ENCODE results near the gene DDAH2. TPM values are rescaled to one million over a fixed set of nuclear protein-coding genes. Genes with fewer than 3 reads are reported as not detected.

Gene DDAH2
- total and polyA plus RNA-seq, 2 experiments from 2014 or later = 138 to 170 TPM

- TF ChIP-seq CTCF (IDR thresholded peaks at IDR 0.05; ENCODE audit: low read depth, low read length) = no peak
- Histone ChIP-seq H3K27me3 (peaks cover 10% of the 10 kb centered on the region), H3K27ac (no peak overlapping the region), H3K9me3 (ENCODE audit: low read depth) (no peaks in the 10 kb centered on the region), H3K4me3 (no peak overlapping the region), H3K36me3 (no peaks in the 10 kb centered on the region), H3K4me1 (ENCODE audit: low read depth) (peaks cover 2% of the 10 kb centered on the region)
- DNase-seq (ENCODE audit: low read depth in 1 of 2, low spot score in 1 of 2) = no peak
Observed at GRCh38 chr6:31677955-31678354, 51.1 kb downstream of the DDAH2 start.

Other genes starting within 250 kb of the DDAH2 start
Only the 30 nearest of the 42 such genes appear.
- gene LTA, start 157.0 kb downstream of the DDAH2 start, total RNA-seq = not detected in 2 replicates
- gene LTA, start 157.0 kb downstream of the DDAH2 start, polyA plus RNA-seq = not detected in 2 replicates
- gene TNF, start 153.7 kb downstream of the DDAH2 start, total RNA-seq = not detected in 2 replicates
- 0.14 TPM in 1 of 2 replicates, not detected in the other for gene TNF, start 153.7 kb downstream of the DDAH2 start, polyA plus RNA-seq
- 0.70 TPM in 1 of 2 replicates, not detected in the other for gene LTB, start 146.9 kb downstream of the DDAH2 start, total RNA-seq
- gene LTB, start 146.9 kb downstream of the DDAH2 start, polyA plus RNA-seq = 0.61 and 1.5 TPM in 2 replicates
- 1.7 TPM in 1 of 2 replicates, not detected in the other for gene LST1, start 143.0 kb downstream of the DDAH2 start, total RNA-seq
- 1.6 TPM in 1 of 2 replicates, not detected in the other for gene LST1, start 143.0 kb downstream of the DDAH2 start, polyA plus RNA-seq
- not detected in 2 replicates for gene NCR3, start 136.3 kb downstream of the DDAH2 start, total RNA-seq
- gene NCR3, start 136.3 kb downstream of the DDAH2 start, polyA plus RNA-seq = not detected in 2 replicates
- gene AIF1, start 114.1 kb downstream of the DDAH2 start, total RNA-seq = 1.2 TPM in 1 of 2 replicates, not detected in the other
- gene AIF1, start 114.1 kb downstream of the DDAH2 start, polyA plus RNA-seq = 1.4 and 1.6 TPM in 2 replicates
- gene PRRC2A, start 108.6 kb downstream of the DDAH2 start, total RNA-seq = 144 and 208 TPM in 2 replicates
- gene PRRC2A, start 108.6 kb downstream of the DDAH2 start, polyA plus RNA-seq = 70.2 and 103 TPM in 2 replicates
- gene BAG6, start 76.6 kb downstream of the DDAH2 start, total RNA-seq = 494 and 510 TPM in 2 replicates
- gene BAG6, start 76.6 kb downstream of the DDAH2 start, polyA plus RNA-seq = 115 TPM in 2 replicates
- 2.3 and 2.5 TPM in 2 replicates for gene APOM, start 73.4 kb downstream of the DDAH2 start, total RNA-seq
- gene APOM, start 73.4 kb downstream of the DDAH2 start, polyA plus RNA-seq = 2.5 and 3.5 TPM in 2 replicates
- 24.5 and 27.4 TPM in 2 replicates for gene C6orf47, start 68.5 kb downstream of the DDAH2 start, total RNA-seq
- gene C6orf47, start 68.5 kb downstream of the DDAH2 start, polyA plus RNA-seq = 22.0 and 29.2 TPM in 2 replicates
- 28.8 and 36.2 TPM in 2 replicates for gene GPANK1, start 64.3 kb downstream of the DDAH2 start, total RNA-seq
- gene GPANK1, start 64.3 kb downstream of the DDAH2 start, polyA plus RNA-seq = 27.5 and 37.2 TPM in 2 replicates
- gene CSNK2B, start 63.2 kb downstream of the DDAH2 start, total RNA-seq = 310 and 375 TPM in 2 replicates
- 277 and 280 TPM in 2 replicates for gene CSNK2B, start 63.2 kb downstream of the DDAH2 start, polyA plus RNA-seq
- gene LY6G5B, start 59.3 kb downstream of the DDAH2 start, total RNA-seq = 3.9 and 6.8 TPM in 2 replicates
- 13.2 and 16.5 TPM in 2 replicates for gene LY6G5B, start 59.3 kb downstream of the DDAH2 start, polyA plus RNA-seq
- 0.54 and 1.2 TPM in 2 replicates for gene LY6G5C, start 48.2 kb downstream of the DDAH2 start, total RNA-seq
- 5.0 and 9.0 TPM in 2 replicates for gene LY6G5C, start 48.2 kb downstream of the DDAH2 start, polyA plus RNA-seq
- gene ABHD16A, start 26.0 kb downstream of the DDAH2 start, total RNA-seq = 48.0 and 66.3 TPM in 2 replicates
- gene ABHD16A, start 26.0 kb downstream of the DDAH2 start, polyA plus RNA-seq = 61.5 and 65.1 TPM in 2 replicates
- gene LY6G6F, start 22.4 kb downstream of the DDAH2 start, total RNA-seq = not detected in 2 replicates
- not detected in 2 replicates for gene LY6G6F, start 22.4 kb downstream of the DDAH2 start, polyA plus RNA-seq
- not detected in 2 replicates for gene LY6G6D, start 14.0 kb downstream of the DDAH2 start, total RNA-seq
- gene LY6G6D, start 14.0 kb downstream of the DDAH2 start, polyA plus RNA-seq = not detected in 2 replicates
- gene LY6G6C, start 7.6 kb downstream of the DDAH2 start, total RNA-seq = not detected in 2 replicates
- gene LY6G6C, start 7.6 kb downstream of the DDAH2 start, polyA plus RNA-seq = 0.24 TPM in 1 of 2 replicates, not detected in the other
- not detected in 2 replicates for gene MPIG6B, start 5.9 kb downstream of the DDAH2 start, total RNA-seq
- not detected in 2 replicates for gene MPIG6B, start 5.9 kb downstream of the DDAH2 start, polyA plus RNA-seq
- gene CLIC1, start 7.2 kb upstream of the DDAH2 start, total RNA-seq = 226 and 274 TPM in 2 replicates
- 318 and 326 TPM in 2 replicates for gene CLIC1, start 7.2 kb upstream of the DDAH2 start, polyA plus RNA-seq
- gene MSH5, start 10.7 kb upstream of the DDAH2 start, total RNA-seq = 6.6 and 39.4 TPM in 2 replicates
- gene MSH5, start 10.7 kb upstream of the DDAH2 start, polyA plus RNA-seq = 7.4 and 16.4 TPM in 2 replicates
- 3.9 and 11.6 TPM in 2 replicates for gene SAPCD1, start 33.4 kb upstream of the DDAH2 start, total RNA-seq
- 2.1 and 4.2 TPM in 2 replicates for gene SAPCD1, start 33.4 kb upstream of the DDAH2 start, polyA plus RNA-seq
- 16.1 and 24.7 TPM in 2 replicates for gene VWA7, start 48.0 kb upstream of the DDAH2 start, total RNA-seq
- 9.9 and 12.3 TPM in 2 replicates for gene VWA7, start 48.0 kb upstream of the DDAH2 start, polyA plus RNA-seq
- gene VARS1, start 66.5 kb upstream of the DDAH2 start, total RNA-seq = 46.3 and 49.7 TPM in 2 replicates
- gene VARS1, start 66.5 kb upstream of the DDAH2 start, polyA plus RNA-seq = 51.5 and 63.9 TPM in 2 replicates
- gene LSM2, start 77.7 kb upstream of the DDAH2 start, total RNA-seq = 58.9 and 64.2 TPM in 2 replicates
- 76.8 and 88.6 TPM in 2 replicates for gene LSM2, start 77.7 kb upstream of the DDAH2 start, polyA plus RNA-seq
- 1.6 and 3.1 TPM in 2 replicates for gene HSPA1L, start 86.0 kb upstream of the DDAH2 start, total RNA-seq
- gene HSPA1L, start 86.0 kb upstream of the DDAH2 start, polyA plus RNA-seq = 4.5 and 5.2 TPM in 2 replicates
- gene HSPA1A, start 86.2 kb upstream of the DDAH2 start, total RNA-seq = 122 and 167 TPM in 2 replicates
- gene HSPA1A, start 86.2 kb upstream of the DDAH2 start, polyA plus RNA-seq = 51.2 and 92.3 TPM in 2 replicates
- 184 and 226 TPM in 2 replicates for gene HSPA1B, start 98.4 kb upstream of the DDAH2 start, total RNA-seq
- gene HSPA1B, start 98.4 kb upstream of the DDAH2 start, polyA plus RNA-seq = 88.0 and 88.8 TPM in 2 replicates
- gene NEU1, start 133.5 kb upstream of the DDAH2 start, total RNA-seq = 26.6 and 34.9 TPM in 2 replicates
- 27.3 and 27.6 TPM in 2 replicates for gene NEU1, start 133.5 kb upstream of the DDAH2 start, polyA plus RNA-seq
- gene SLC44A4, start 149.7 kb upstream of the DDAH2 start, total RNA-seq = not detected in 2 replicates
- gene SLC44A4, start 149.7 kb upstream of the DDAH2 start, polyA plus RNA-seq = 0.60 TPM in 1 of 2 replicates, not detected in the other